Measurements from ENCODE around the gene ITGAV. TPM values are rescaled to one million over a fixed set of nuclear protein-coding genes. Genes with fewer than 3 reads are reported as not detected.

The ITGAV gene
- total and polyA plus RNA-seq, 2 of the 4 experiments (the other 2 are of a cell fraction): 45.8 to 181 TPM

GRCh38 chr2:186699742-186700141 lies 109.9 kb downstream of the ITGAV start:
- Histone ChIP-seq H4K8ac (ENCODE audit: low read depth in 2 of 2, low read length in 2 of 2) (no peak overlapping the region), H2BK20ac (ENCODE audit: low read depth, low read length) (no peak overlapping the region), H2AK5ac (ENCODE audit: low read depth, low read length) (no peak overlapping the region), H3K9me1 (ENCODE audit: insufficient read depth, low read length) (no peaks in the 10 kb centered on the region), H2BK5ac (ENCODE audit: low read depth, low read length, poor library complexity, severe bottlenecking) (no peak overlapping the region), H3K4ac (ENCODE audit: low read depth, low read length) (no peak overlapping the region), H3K9ac (ENCODE audit: low read depth, low read length) (no peak overlapping the region), H3K18ac (ENCODE audit: low read depth, low read length) (no peak overlapping the region), H4K91ac (ENCODE audit: insufficient read depth, low read depth, low read length) (no peak overlapping the region), H3K4me3 (ENCODE audit: insufficient read depth, low read depth, low read length) (no peak overlapping the region), H3K36me3 (ENCODE audit: control insufficient read depth, insufficient read depth, low read length) (no peaks in the 10 kb centered on the region), H3K56ac (ENCODE audit: extremely low read depth, insufficient read depth, low read length) (no peak overlapping the region), H3K79me1 (ENCODE audit: low read depth in 1 of 2, low read length in 2 of 2) (peaks cover 0 to 4% of the 10 kb centered on the region in 2 experiments; a peak in 3 of 4 replicates), H3K23ac (ENCODE audit: low read depth, low read length) (no peak overlapping the region), H4K5ac (ENCODE audit: low read depth, low read length) (no peak overlapping the region), H3K27ac (ENCODE audit: insufficient read depth, low read length) (no peak overlapping the region), H2BK120ac (ENCODE audit: low read depth, low read length) (no peak overlapping the region), H3K4me1 (ENCODE audit: control insufficient read depth, insufficient read depth, low read length) (no peaks in the 10 kb centered on the region), H3K4me2 (ENCODE audit: low read depth, low read length) (no peak overlapping the region), H3K14ac (replicated peaks; ENCODE audit: low read depth, low read length) (no peak overlapping the region), H2AK9ac (replicated peaks; ENCODE audit: low read depth, low read length, poor library complexity) (no peak overlapping the region), H2AFZ (replicated peaks; ENCODE audit: low read length, poor library complexity) (no peak overlapping the region), H3K27me3 (ENCODE audit: control insufficient read depth, insufficient read depth, low read length) (no peaks in the 10 kb centered on the region), H2BK15ac (ENCODE audit: low read depth, low read length) (no peak overlapping the region), H3K9me3 (ENCODE audit: control insufficient read depth, insufficient read depth, low read length) (no peaks in the 10 kb centered on the region), H4K20me1 (ENCODE audit: insufficient read depth, low read length) (no peaks in the 10 kb centered on the region)
- in situ Hi-C loops (cut with MboI; ENCODE audit: low sequenced_read_pairs): no loop called here
- dilution Hi-C loops (cut with HindIII; ENCODE audit: low sequenced_read_pairs, unreplicated experiment): no loop called here
- ChIA-PET POLR2A (ENCODE audit: unreplicated experiment) (no interaction called here), CTCF (no interaction called here)
- BruUV-seq (replicated peaks): no TSS peak
- ATAC-seq (ENCODE audit: low read depth) (no peak), DNase-seq (no peak)
- intact Hi-C loops (cut with micrococcal nuclease): no loop called here
- no peak for TF ChIP-seq BHLHE40 (IDR thresholded peaks at IDR 0.05; ENCODE audit: low read depth, low read length)
- TF ChIP-seq MAFK (IDR thresholded peaks at IDR 0.05; ENCODE audit: low read depth, low read length): 0 out of 2 replicates have a peak, but pooled peaks have one; percentile 2
- TF ChIP-seq RAD21 (IDR thresholded peaks at IDR 0.05; ENCODE audit: low read length): no peak
